NCI-H460 (cell line): Measurements from ENCODE around the gene HSD17B1. TPM values are rescaled to one million over a fixed set of nuclear protein-coding genes. Genes with fewer than 3 reads are reported as not detected.

Experiments
- DNase-seq: peaks from one replicate; pipeline ENCODE4 v3.0.0-alpha.2; 2016; ENCODE audit warnings: low read depth; ENCODE audit errors: extremely low read depth
- total RNA-seq: library from RNA; depleted of rRNA; stranded (reverse); fragments of >200 nt; shearing (Covaris generic); gene quantifications from 2 replicates; pipeline ENCODE4 v1.2.3, GENCODE V29; 2014; rRNA removed

The HSD17B1 gene
- total RNA-seq, 1 experiment from 2014 or later: 0.37 TPM

- no peak for DNase-seq
Measured at GRCh38 chr17:42591411-42591810, 38.7 kb downstream of the HSD17B1 start.

- no peak for DNase-seq
Measured at GRCh38 chr17:42596386-42596785, 43.7 kb downstream of the HSD17B1 start.

GRCh38 chr17:42598905-42599304 is 46.2 kb downstream of the HSD17B1 start:
- no peak for DNase-seq

DNA sequence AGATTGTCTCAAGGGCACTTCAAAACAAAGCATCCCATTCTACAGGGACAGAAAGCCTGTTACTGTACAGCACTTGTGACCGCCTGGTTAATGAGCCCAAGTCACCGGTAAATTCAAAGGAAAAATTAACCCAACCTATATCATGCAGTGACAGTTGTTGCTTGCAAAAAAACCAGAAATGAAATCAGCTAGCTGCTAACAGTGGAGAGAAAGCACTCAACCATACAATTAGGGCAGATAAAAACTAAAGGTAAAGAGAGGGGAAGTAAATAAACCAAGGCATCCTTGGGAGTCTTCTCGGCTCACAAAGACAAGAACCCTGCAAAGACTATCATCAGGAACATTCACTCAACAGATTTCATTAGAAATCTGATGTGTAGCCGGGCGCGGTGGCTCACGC is 50.6 kb downstream of the HSD17B1 start:
- no peak for DNase-seq

Other genes starting within 250 kb of the HSD17B1 start
- 34.4 and 34.6 TPM in 2 replicates for gene STAT3, start 164.5 kb upstream of the HSD17B1 start, total RNA-seq
- gene CAVIN1, start 129.7 kb upstream of the HSD17B1 start, total RNA-seq: 64.0 and 70.4 TPM in 2 replicates
- gene ATP6V0A1, start 94.0 kb upstream of the HSD17B1 start, total RNA-seq: 19.5 and 25.7 TPM in 2 replicates
- 15.1 and 15.3 TPM in 2 replicates for gene NAGLU, start 16.7 kb upstream of the HSD17B1 start, total RNA-seq
- gene COASY, start 9.2 kb downstream of the HSD17B1 start, total RNA-seq: 36.5 and 38.1 TPM in 2 replicates
- gene MLX, start 14.2 kb downstream of the HSD17B1 start, total RNA-seq: 35.0 and 41.4 TPM in 2 replicates
- gene PSMC3IP, start 24.8 kb downstream of the HSD17B1 start, total RNA-seq: 15.0 and 17.1 TPM in 2 replicates
- gene RETREG3, start 56.5 kb downstream of the HSD17B1 start, total RNA-seq: 32.2 and 35.5 TPM in 2 replicates
- 62.1 and 78.8 TPM in 2 replicates for gene TUBG1, start 56.8 kb downstream of the HSD17B1 start, total RNA-seq
- 10.2 and 11.5 TPM in 2 replicates for gene TUBG2, start 106.4 kb downstream of the HSD17B1 start, total RNA-seq
- 18.3 and 19.4 TPM in 2 replicates for gene PLEKHH3, start 124.1 kb downstream of the HSD17B1 start, total RNA-seq
- 0.30 and 0.66 TPM in 2 replicates for gene CCR10, start 128.9 kb downstream of the HSD17B1 start, total RNA-seq
- gene CNTNAP1, start 129.6 kb downstream of the HSD17B1 start, total RNA-seq: 6.7 and 6.8 TPM in 2 replicates
- gene EZH1, start 192.1 kb downstream of the HSD17B1 start, total RNA-seq: 21.0 and 33.8 TPM in 2 replicates
- 0.63 and 0.74 TPM in 2 replicates for gene RAMP2, start 208.3 kb downstream of the HSD17B1 start, total RNA-seq
- gene VPS25, start 220.5 kb downstream of the HSD17B1 start, total RNA-seq: 98.9 and 99.5 TPM in 2 replicates
- 0.61 and 0.64 TPM in 2 replicates for gene WNK4, start 227.7 kb downstream of the HSD17B1 start, total RNA-seq
- gene COA3, start 245.8 kb downstream of the HSD17B1 start, total RNA-seq: 53.0 and 64.3 TPM in 2 replicates
- gene CNTD1, start 245.9 kb downstream of the HSD17B1 start, total RNA-seq: 0.17 and 0.98 TPM in 2 replicates